GM15510 (cell line): Measurements from ENCODE around the gene AZI2.

Experiments used
- POLR2A ChIP-seq: IDR thresholded peaks from 3 replicates; pipeline ENCODE4 v1.6.1; 2011; ENCODE audit warnings: borderline replicate concordance; ENCODE audit not compliant: insufficient read length; ENCODE audit errors: extremely low read depth

AZI2 gene

GRCh38 chr3:28348629-28349468, at the start of gene AZI2, which contains the start of gene ZCWPW2:
TSS of gene AZI2 (minus strand) at chr3:28348824. CDS start at chr3:28340617, 8,207 bp downstream.
TSS of gene ZCWPW2 (plus strand) at chr3:28348721. CDS start at chr3:28413069, 64,348 bp downstream.
- peak; percentile 60 for TF ChIP-seq POLR2A

GRCh38 chr3:28388978-28389377, 40.4 kb upstream of the AZI2 start:
- TF ChIP-seq POLR2A = no peak

GRCh38 chr3:28386049-28386448, 37.4 kb upstream of the AZI2 start:
- TF ChIP-seq POLR2A = no peak

GRCh38 chr3:28376424-28376823, 27.8 kb upstream of the AZI2 start:
- no peak for TF ChIP-seq POLR2A

GRCh38 chr3:28349469-28350000, 911 bp upstream of the AZI2 start:
- TF ChIP-seq POLR2A = no peak

GRCh38 chr3:28348265-28348628, 377 bp downstream of the AZI2 start:
- TF ChIP-seq POLR2A = no peak

GRCh38 chr3:28347374-28348264, 1.0 kb downstream of the AZI2 start:
- TF ChIP-seq POLR2A = no peak

- no peak for TF ChIP-seq POLR2A
These were observed 2.9 kb downstream of the AZI2 start for GRCh38 chr3:28345690-28346089.

GRCh38 chr3:28343144-28343543, 5.5 kb downstream of the AZI2 start:
- TF ChIP-seq POLR2A = no peak

- TF ChIP-seq POLR2A = no peak
These were observed 11.4 kb downstream of the AZI2 start for GRCh38 chr3:28337230-28337629.

GRCh38 chr3:28335246-28335645, 13.4 kb downstream of the AZI2 start:
- no peak for TF ChIP-seq POLR2A

GRCh38 chr3:28334552-28334951, 14.1 kb downstream of the AZI2 start:
- no peak for TF ChIP-seq POLR2A

GRCh38 chr3:28328188-28329151, 20.2 kb downstream of the AZI2 start:
- TF ChIP-seq POLR2A = no peak

- TF ChIP-seq POLR2A = no peak
These were observed 22.1 kb downstream of the AZI2 start for GRCh38 chr3:28326458-28326926.
